Stomach (tissue), 9 donors: Measurements from ENCODE around the gene ZW10. TPM values are rescaled to one million over a fixed set of nuclear protein-coding genes. Genes with fewer than 3 reads are reported as not detected.
A peak's percentile ranks its signal among the peaks of the same experiment; 100 is the strongest.
"Not testable (repeated sequence)": the region's sequence is repeated elsewhere in the genome, so short reads cannot be mapped to it uniquely, and the experiment has no call there.

Experiments used
- DNase-seq, 2 donors: peaks; one replicate each; pipeline versions ENCODE4 v3.0.0 to v3.0.0-alpha.2; 2013 to 2019
- H3K27ac ChIP-seq, 5 donors: fragments of 200-600 bp in 4 of 5; sonication (generic) in 4 of 5; one replicate each; pipeline ENCODE4 v1.5.1; 2013 to 2019; ENCODE audit warnings: mild to moderate bottlenecking in 1 of 5, moderate library complexity in 1 of 5
- H3K27me3 ChIP-seq, 3 donors: fragments of 200-600 bp; sonication (generic); one replicate each; pipeline ENCODE4 v1.5.1; 2017 to 2019; ENCODE audit warnings: mixed run types in 1 of 3
- H3K36me3 ChIP-seq, 4 donors: fragments of 200-600 bp; sonication (generic); 1 replicate in 3 of 4; 2 replicates in 1 of 4; pipeline ENCODE4 v1.5.1; 2016 to 2019
- H3K4me1 ChIP-seq, 4 donors: fragments of 200-600 bp; sonication (generic); one replicate each; pipeline ENCODE4 v1.5.1; 2016 to 2019
- H3K4me3 ChIP-seq, 4 donors: fragments of 200-600 bp; sonication (generic) in 3 of 4; one replicate each; pipeline ENCODE4 v1.5.1; 2016 to 2019; ENCODE audit warnings: mild to moderate bottlenecking in 1 of 4
- H3K9me3 ChIP-seq, 4 donors: fragments of 200-600 bp; sonication (generic); one replicate each; pipeline ENCODE4 v1.5.1; 2016 to 2019
- EP300 ChIP-seq: sonication (generic); formaldehyde crosslinking; IDR thresholded peaks from one replicate; pipeline ENCODE4 v1.6.1; 2017; ENCODE audit warnings: antibody characterized with exemption
- POLR2A ChIP-seq, 4 donors: fragments of 450-650 bp; IDR thresholded peaks; one replicate each; pipeline ENCODE4 v1.6.1; 2016; ENCODE audit warnings: antibody characterized with exemption in 4 of 4, control low read depth in 2 of 4, mild to moderate bottlenecking in 1 of 4, moderate library complexity in 1 of 4
- POLR2AphosphoS5 ChIP-seq, 3 donors: sonication (generic); formaldehyde crosslinking; IDR thresholded peaks; one replicate each; pipeline ENCODE4 v1.6.1; 2016; ENCODE audit warnings: antibody characterized with exemption in 3 of 3
- WGBS, 5 donors: extraction: QIAGEN DNeasy Blood & Tissue Kit in 3 of 5; methylation state at CpG; one replicate each; pipeline versions ENCODE4 v1.1.5 to v1.1.7; 2013 to 2018; 5-methylcytosine and 5-hydroxymethylcytosine counted together
- intact Hi-C: fragments of 100-400 bp; cut with DNase I; formaldehyde crosslinking; loops from one replicate; pipeline ENCODE4 v1.15.1; 2023; ENCODE audit warnings: low total_unique reads
- polyA plus RNA-seq, 3 donors: library from polyadenylated mRNA; stranded (reverse); fragments of 200-250 nt; gene quantifications; one replicate each; pipeline ENCODE4 v1.2.3, GENCODE V29; 2013
- total RNA-seq, 5 donors: library from RNA; depleted of rRNA; stranded (reverse); fragments of >200 nt; gene quantifications; one replicate each; pipeline versions ENCODE4 v1.1.0 to v1.2.3, GENCODE V29; 2014 to 2016
- TF ChIP-seq, protein P1 (sequence below), 7 experiments: fragments of 450-650 bp in 4 of 7; fragments of 200-600 bp in 3 of 7; sonication (generic) in 3 of 7; IDR thresholded peaks; one replicate each; pipeline ENCODE4 v1.5.1; 2016 to 2019; ENCODE audit warnings: antibody characterized with exemption in 7 of 7, control low read depth in 2 of 7, mild to moderate bottlenecking in 1 of 7
- donor health status: healthy with polysubstance abuse.
- donor health status: Bipolar disorder and iron deficiency.
- donor health status: healthy.

The ZW10 gene
- total and polyA plus RNA-seq, 8 donors: 0.58 to 22.0 (median 5.8) TPM

GRCh38 chr11:113774174-113774503, 647 bp upstream of the ZW10 start:
- Histone ChIP-seq H3K27ac (peak overlapping the region in 4 of 5 donors; percentile 81 to 90 (median 88)), H3K27me3 (no peaks in the 10 kb centered on the region), H3K4me3 (peak overlapping the region; percentile 70 to 95 (median 86)), H3K36me3 (peaks cover 0 to 17% (median 14%) of the 10 kb centered on the region in 4 donors), H3K4me1 (peaks cover 11 to 43% (median 26%) of the 10 kb centered on the region in 4 donors), H3K9me3 (no peaks in the 10 kb centered on the region)
- WGBS, 5 donors: 0% methylated on average over 1 of the region's 1 CpG
- no peak for DNase-seq
- intact Hi-C loops: no loop called here
- TF ChIP-seq POLR2AphosphoS5 (IDR thresholded peaks at IDR 0.05): no peak
- TF ChIP-seq, protein P1, sequence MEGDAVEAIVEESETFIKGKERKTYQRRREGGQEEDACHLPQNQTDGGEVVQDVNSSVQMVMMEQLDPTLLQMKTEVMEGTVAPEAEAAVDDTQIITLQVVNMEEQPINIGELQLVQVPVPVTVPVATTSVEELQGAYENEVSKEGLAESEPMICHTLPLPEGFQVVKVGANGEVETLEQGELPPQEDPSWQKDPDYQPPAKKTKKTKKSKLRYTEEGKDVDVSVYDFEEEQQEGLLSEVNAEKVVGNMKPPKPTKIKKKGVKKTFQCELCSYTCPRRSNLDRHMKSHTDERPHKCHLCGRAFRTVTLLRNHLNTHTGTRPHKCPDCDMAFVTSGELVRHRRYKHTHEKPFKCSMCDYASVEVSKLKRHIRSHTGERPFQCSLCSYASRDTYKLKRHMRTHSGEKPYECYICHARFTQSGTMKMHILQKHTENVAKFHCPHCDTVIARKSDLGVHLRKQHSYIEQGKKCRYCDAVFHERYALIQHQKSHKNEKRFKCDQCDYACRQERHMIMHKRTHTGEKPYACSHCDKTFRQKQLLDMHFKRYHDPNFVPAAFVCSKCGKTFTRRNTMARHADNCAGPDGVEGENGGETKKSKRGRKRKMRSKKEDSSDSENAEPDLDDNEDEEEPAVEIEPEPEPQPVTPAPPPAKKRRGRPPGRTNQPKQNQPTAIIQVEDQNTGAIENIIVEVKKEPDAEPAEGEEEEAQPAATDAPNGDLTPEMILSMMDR (IDR thresholded peaks at IDR 0.05): peak in 1 of 7 experiments; percentile 25

DNA sequence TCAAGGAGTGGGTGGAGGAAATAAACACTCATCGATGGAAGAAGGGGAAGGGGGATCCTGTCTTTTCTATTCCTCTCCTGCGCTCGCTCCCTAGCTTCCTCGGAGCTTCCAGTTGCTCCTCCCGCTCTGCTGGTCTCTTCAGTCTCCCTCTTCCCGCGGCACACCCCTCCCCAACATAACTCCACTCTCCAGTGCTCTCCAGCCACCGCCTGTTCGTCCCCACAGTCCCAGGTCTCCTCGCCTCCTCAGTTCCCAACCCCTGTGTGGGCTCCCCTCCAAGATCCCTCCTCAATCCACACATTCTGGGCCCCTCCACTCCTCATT, 438 bp downstream of the ZW10 start:
- Histone ChIP-seq H3K9me3 (no peaks in the 10 kb centered on the region), H3K4me1 (peaks cover under 1 to 37% (median 20%) of the 10 kb centered on the region in 4 donors), H3K4me3 (peak overlapping the region; percentile 70 to 95 (median 86)), H3K27me3 (no peaks in the 10 kb centered on the region), H3K27ac (peak overlapping the region; percentile 80 to 90 (median 88)), H3K36me3 (peaks cover 0 to 28% (median 23%) of the 10 kb centered on the region in 4 donors)
- peak in 1 of 2 donors; percentile 29 for DNase-seq
- intact Hi-C loops: no loop called here
- no peak for TF ChIP-seq POLR2A (IDR thresholded peaks at IDR 0.05)
- no peak for TF ChIP-seq EP300
- TF ChIP-seq POLR2AphosphoS5 (IDR thresholded peaks at IDR 0.05): no peak
- TF ChIP-seq, protein P1 (IDR thresholded peaks at IDR 0.05): no peak
- 0 to 2% (median 0%) methylated on average over 10 of the region's 10 CpGs for WGBS, 5 donors

GRCh38 chr11:113771964-113772363, 1.5 kb downstream of the ZW10 start:
- peaks cover 0 to 30% (median 19%) of the 10 kb centered on the region in 4 donors for H3K4me1 ChIP-seq
- intact Hi-C loops: no loop called here
- H3K27me3 ChIP-seq: no peaks in the 10 kb centered on the region
- H3K9me3 ChIP-seq: no peaks in the 10 kb centered on the region
- H3K27ac ChIP-seq: no peak overlapping the region
- H3K4me3 ChIP-seq: peak overlapping the region in 2 of 4 donors; percentile 85 to 87
- DNase-seq: no peak
- H3K36me3 ChIP-seq: peaks cover 0 to 39% (median 34%) of the 10 kb centered on the region in 4 donors
- TF ChIP-seq EP300: no peak
- TF ChIP-seq, protein P1 (IDR thresholded peaks at IDR 0.05): no peak
- 70 to 92% (median 86%) methylated on average over 3 of the region's 3 CpGs for WGBS, 5 donors

DNA sequence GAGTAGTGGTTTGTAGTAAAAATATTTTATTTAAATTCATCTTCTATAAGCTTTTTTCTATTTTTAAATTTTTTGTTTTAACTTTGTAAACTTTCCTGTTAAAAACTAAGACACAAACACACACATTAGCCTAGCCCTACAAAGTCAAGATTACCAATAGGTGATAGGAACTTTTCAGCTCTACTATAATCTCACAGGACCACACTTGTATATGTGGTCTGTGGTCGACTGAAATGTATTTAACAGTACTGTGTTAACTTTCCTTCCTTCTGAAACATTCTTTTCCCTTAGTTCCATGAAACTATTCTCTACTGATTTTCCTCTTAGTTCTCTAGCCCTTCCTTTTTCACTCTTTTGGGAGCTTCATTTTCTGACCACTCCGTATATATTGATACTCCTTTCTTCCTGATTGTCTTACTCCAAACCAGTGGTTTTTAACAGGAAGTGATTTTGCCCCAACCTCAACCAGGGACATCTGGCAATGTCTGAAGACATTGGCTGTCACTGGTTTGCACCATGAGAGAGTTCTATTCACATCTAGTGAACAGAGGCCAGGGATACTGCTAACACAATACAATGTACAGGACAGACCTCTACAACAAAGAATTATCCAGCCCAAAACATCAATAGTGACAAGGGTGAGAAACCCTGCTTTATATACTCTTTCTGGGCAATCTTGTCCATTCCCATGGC, 8.8 kb downstream of the ZW10 start:
- no peak overlapping the region for H3K27ac ChIP-seq
- H3K4me3 ChIP-seq: no peak overlapping the region
- intact Hi-C loops: no loop called here
- H3K4me1 ChIP-seq: peaks cover 0 to 16% (median 6%) of the 10 kb centered on the region in 4 donors
- DNase-seq: no peak
- 78 to 91% (median 87%) methylated on average over 2 of the region's 2 CpGs for WGBS, 5 donors
- no peaks in the 10 kb centered on the region for H3K27me3 ChIP-seq
- peaks cover 5 to 80% (median 76%) of the 10 kb centered on the region in 4 donors for H3K36me3 ChIP-seq
- TF ChIP-seq POLR2A (IDR thresholded peaks at IDR 0.05) (no peak), POLR2AphosphoS5 (IDR thresholded peaks at IDR 0.05) (no peak), EP300 (no peak)
- TF ChIP-seq, protein P1 (IDR thresholded peaks at IDR 0.05): no peak
- no peaks in the 10 kb centered on the region for H3K9me3 ChIP-seq

DNA sequence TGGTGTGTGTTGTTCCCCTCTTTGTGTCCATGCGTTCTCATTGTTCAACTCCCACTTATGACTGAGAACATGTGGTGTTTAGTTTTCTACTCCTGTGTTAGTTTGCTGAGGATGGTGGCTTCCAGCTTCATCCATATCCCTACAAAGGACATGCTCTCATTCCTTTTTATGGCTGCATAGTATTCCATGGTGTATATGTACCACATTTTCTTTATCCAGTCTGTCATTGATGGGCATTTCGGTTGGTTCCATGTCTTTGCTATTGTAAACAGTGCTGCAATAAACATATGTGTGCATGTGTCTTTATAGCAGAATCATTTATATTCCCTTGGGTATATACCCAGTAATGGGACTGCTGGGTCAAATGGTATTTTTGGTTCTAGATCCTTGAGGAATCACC, 10.5 kb downstream of the ZW10 start:
- intact Hi-C loops, H3K27me3 ChIP-seq, H3K27ac ChIP-seq, H3K9me3 ChIP-seq, DNase-seq, H3K4me3 ChIP-seq: not testable (repeated sequence)
- WGBS, 5 donors: 97 to 100% (median 98%) methylated on average over 2 of the region's 2 CpGs
- H3K4me1 ChIP-seq: peaks cover 0 to 12% (median 6%) of the 10 kb centered on the region in 4 donors
- peaks cover 21 to 83% (median 79%) of the 10 kb centered on the region in 4 donors for H3K36me3 ChIP-seq
